Liver (tissue), 3 donors: ENCODE results near the gene TNFSF8.

Experiments
- CTCF ChIP-seq: fragments of 150-350 bp; IDR thresholded peaks from 2 replicates; pipeline ENCODE4 v1.5.1; 2017; ENCODE audit warnings: improper control_type of control experiment, low read depth, low read length; ENCODE audit not compliant: missing input control
- EGR1 ChIP-seq, 2 donors: IDR thresholded peaks; 2 replicates each; pipeline ENCODE4 v1.6.1; 2016 to 2018; ENCODE audit warnings: antibody characterized with exemption in 2 of 2, low read depth in 2 of 2
- GABPA ChIP-seq, 2 donors: IDR thresholded peaks in 1 of 2; conservative IDR thresholded peaks in 1 of 2; 2 replicates each; pipeline ENCODE4 v1.6.1; 2016; ENCODE audit warnings: antibody characterized with exemption in 2 of 2, mild to moderate bottlenecking in 1 of 2, moderate library complexity in 1 of 2
- MAX ChIP-seq: IDR thresholded peaks from 2 replicates; pipeline ENCODE4 v1.6.1; 2016; ENCODE audit warnings: antibody characterized with exemption
- REST ChIP-seq: IDR thresholded peaks from 2 replicates; pipeline ENCODE4 v1.6.1; 2016; ENCODE audit warnings: antibody characterized with exemption, mild to moderate bottlenecking
- TAF1 ChIP-seq: conservative IDR thresholded peaks from 2 replicates; pipeline ENCODE4 v1.6.1; 2016; ENCODE audit warnings: antibody characterized with exemption, mild to moderate bottlenecking
- donor health status: healthy.
- donor health status: healthy.

GRCh38 chr9:114919611-114920010 lies 10.8 kb downstream of the TNFSF8 start:
- TF ChIP-seq GABPA (IDR thresholded peaks at IDR 0.05 in 1 of 2, conservative IDR thresholded peaks at IDR 0.05 in 1 of 2), result no peak
- no peak for TF ChIP-seq REST
- TF ChIP-seq EGR1 (IDR thresholded peaks at IDR 0.05; ENCODE audit: low read depth in 2 of 2), result no peak
- TF ChIP-seq MAX, result no peak
- no peak for TF ChIP-seq CTCF
- no peak for TF ChIP-seq TAF1
